Ovary (tissue), 9 donors: ENCODE measurements around the gene GALK2. TPM values are rescaled to one million over a fixed set of nuclear protein-coding genes. Genes with fewer than 3 reads are reported as not detected.
"Not testable (repeated sequence)": the region's sequence is repeated elsewhere in the genome, so short reads cannot be mapped to it uniquely, and the experiment has no call there.

ENCODE experiments used
- DNase-seq, 5 donors: peaks; one replicate each; pipeline ENCODE4 v3.0.0-alpha.2; 2019 to 2020
- H3K27ac ChIP-seq, 2 donors: fragments of 200-600 bp; one replicate each; pipeline versions ENCODE4 v1.5.1 to v1.8.0; 2019 to 2022
- H3K27me3 ChIP-seq: fragments of 200-600 bp; one replicate; pipeline ENCODE4 v1.8.0; 2022
- H3K36me3 ChIP-seq: fragments of 200-600 bp; sonication (generic); one replicate; pipeline ENCODE4 v1.5.1; 2019
- H3K4me1 ChIP-seq: one replicate; pipeline ENCODE4 v1.8.1; 2013; ENCODE audit warnings: mild to moderate bottlenecking, moderate library complexity; ENCODE audit not compliant: insufficient read depth
- H3K4me3 ChIP-seq: fragments of 200-600 bp; sonication (generic); one replicate; pipeline ENCODE4 v1.5.1; 2017
- H3K9me3 ChIP-seq, 2 donors: fragments of 200-600 bp in 1 of 2; sonication (generic) in 1 of 2; one replicate each; pipeline versions ENCODE4 v1.5.1 to v1.8.1; 2013 to 2019; ENCODE audit warnings: mild to moderate bottlenecking in 1 of 2, moderate library complexity in 1 of 2
- CTCF ChIP-seq, 3 donors: fragments of 450-650 bp in 2 of 3; fragments of 200-600 bp in 1 of 3; IDR thresholded peaks; one replicate each; pipeline versions ENCODE4 v1.5.1 to v1.8.0; 2016 to 2022; ENCODE audit warnings: antibody characterized with exemption in 3 of 3, mild to moderate bottlenecking in 1 of 3
- EP300 ChIP-seq: sonication (generic); formaldehyde crosslinking; IDR thresholded peaks from one replicate; pipeline ENCODE4 v1.6.1; 2017; ENCODE audit warnings: antibody characterized with exemption
- POLR2A ChIP-seq: fragments of 450-650 bp; IDR thresholded peaks from one replicate; pipeline ENCODE4 v1.6.1; 2017; ENCODE audit warnings: antibody characterized with exemption, mild to moderate bottlenecking, moderate library complexity
- WGBS, 3 donors: extraction: QIAGEN DNeasy Blood & Tissue Kit in 1 of 3; methylation state at CpG; one replicate each; pipeline versions ENCODE4 v1.1.5 to v1.1.7; 2013 to 2017; 5-methylcytosine and 5-hydroxymethylcytosine counted together
- intact Hi-C, 4 donors: fragments of 100-400 bp; cut with DNase I; formaldehyde crosslinking; loops; one replicate each; pipeline versions ENCODE4 v1.11.0 to v1.15.1; 2022 to 2023
- polyA plus RNA-seq, 2 donors: library from polyadenylated mRNA; stranded (reverse); fragments of 200-250 nt in 1 of 2; fragments of 350-450 nt in 1 of 2; fragmentation: Illumina TruSeq in 1 of 2; extraction: RNeasy Lipid Tissue Mini Kit (QIAGEN cat#74804) in 1 of 2; gene quantifications; one replicate each; pipeline ENCODE4 v1.2.3, GENCODE V29; 2013 to 2014
- total RNA-seq, 7 donors: library from RNA; depleted of rRNA in 2 of 7; stranded (reverse); fragments of >200 nt in 2 of 7; fragmentation: NEBNext Ultra II Directional in 3 of 7; extraction: Animal tissue kit (Norgen Biotek cat#: 25700) in 3 of 7; gene quantifications; one replicate each; pipeline versions ENCODE4 v1.1.0 to v1.2.4, GENCODE V29; 2016 to 2023
- donor health status: DM: no; HTN: no; CAD: no; lungs with moderate emphysema.
- donor health status: DM: no; HTN: no; CAD: no.
- donor health status: Bipolar disorder and iron deficiency.
- donor health status: DM: yes; HTN: yes; CAD: no.
- donor health status: DM: no; HTN: no; CAD: no.
- donor health status: DM: yes; HTN: yes; CAD: no.

The GALK2 gene
- total and polyA plus RNA-seq, 9 donors, result 14.4 to 49.2 (median 37.9) TPM

GRCh38 chr15:49179433-49180190, 9.6 kb downstream of the GALK2 start:
- TF ChIP-seq EP300 (no peak), POLR2A (no peak), CTCF (IDR thresholded peaks at IDR 0.05) (no peak)
- Histone ChIP-seq H3K36me3 (no peaks in the 10 kb centered on the region), H3K27me3 (no peaks in the 10 kb centered on the region), H3K27ac (no peak overlapping the region), H3K9me3 (no peaks in the 10 kb centered on the region), H3K4me3 (no peak overlapping the region), H3K4me1 (no peaks in the 10 kb centered on the region)
- DNase-seq, result no peak
- WGBS, 3 donors, result 79 to 85% (median 79%) methylated on average over 1 of the region's 1 CpG
- intact Hi-C loops, result no loop called here

GRCh38 chr15:49182128-49182527, 12.1 kb downstream of the GALK2 start:
- Histone ChIP-seq H3K36me3 (no peaks in the 10 kb centered on the region), H3K4me3 (no peak overlapping the region), H3K4me1 (no peaks in the 10 kb centered on the region), H3K9me3 (no peaks in the 10 kb centered on the region), H3K27ac (no peak overlapping the region), H3K27me3 (no peaks in the 10 kb centered on the region)
- TF ChIP-seq POLR2A (no peak), EP300 (no peak), CTCF (IDR thresholded peaks at IDR 0.05) (no peak)
- 94 to 96% (median 96%) methylated on average over 4 of the region's 4 CpGs for WGBS, 3 donors
- DNase-seq, result no peak
- intact Hi-C loops, result no loop called here

GRCh38 chr15:49183741-49184140, 13.7 kb downstream of the GALK2 start:
- H3K4me3 ChIP-seq, DNase-seq, intact Hi-C loops, H3K27me3 ChIP-seq, H3K27ac ChIP-seq, H3K9me3 ChIP-seq, H3K36me3 ChIP-seq, H3K4me1 ChIP-seq: not testable (repeated sequence)
- 41 to 53% (median 45%) methylated on average over 3 of the region's 3 CpGs for WGBS, 3 donors

- H3K36me3 ChIP-seq, result no peaks in the 10 kb centered on the region
- no peaks in the 10 kb centered on the region for H3K4me1 ChIP-seq
- no peak for DNase-seq
- WGBS, 3 donors, result 94 to 98% (median 95%) methylated on average over 1 of the region's 1 CpG
- no peaks in the 10 kb centered on the region for H3K27me3 ChIP-seq
- H3K9me3 ChIP-seq, result no peaks in the 10 kb centered on the region
- H3K4me3 ChIP-seq, result no peak overlapping the region
- H3K27ac ChIP-seq, result no peak overlapping the region
- intact Hi-C loops, result no loop called here
- TF ChIP-seq CTCF (IDR thresholded peaks at IDR 0.05) (no peak), POLR2A (no peak), EP300 (no peak)
Observed at GRCh38 chr15:49185473-49185872, 15.4 kb downstream of the GALK2 start.

- TF ChIP-seq EP300 (no peak), POLR2A (no peak), CTCF (IDR thresholded peaks at IDR 0.05) (no peak)
- WGBS, 3 donors, result 83 to 94% (median 88%) methylated on average over 2 of the region's 2 CpGs
- DNase-seq, result no peak
- H3K27me3 ChIP-seq, result no peaks in the 10 kb centered on the region
- H3K4me3 ChIP-seq, result no peak overlapping the region
- intact Hi-C loops, result no loop called here
- no peaks in the 10 kb centered on the region for H3K4me1 ChIP-seq
- H3K27ac ChIP-seq, result no peak overlapping the region
- no peaks in the 10 kb centered on the region for H3K36me3 ChIP-seq
- no peaks in the 10 kb centered on the region for H3K9me3 ChIP-seq
Observed at GRCh38 chr15:49187549-49188245, 17.6 kb downstream of the GALK2 start.
